ENCODE data around the gene GFER.
A peak's percentile ranks its signal among the peaks of the same experiment; 100 is the strongest.
"Not testable (repeated sequence)": the region's sequence is repeated elsewhere in the genome, so short reads cannot be mapped to it uniquely, and the experiment has no call there.

GFER gene

GRCh38 chr16:2006317-2006716 lies 22.3 kb downstream of the GFER start:
- DNase-seq (ENCODE audit: low spot score): no peak

- no peak for DNase-seq (ENCODE audit: low spot score)
These were observed 23.3 kb downstream of the GFER start for GRCh38 chr16:2007081-2007836.

- no peak for DNase-seq (ENCODE audit: low spot score)
These were observed 24.1 kb downstream of the GFER start for GRCh38 chr16:2008009-2008526.

GRCh38 chr16:2008631-2009163 lies 24.7 kb downstream of the GFER start:
- DNase-seq (ENCODE audit: low spot score): no peak

DNA sequence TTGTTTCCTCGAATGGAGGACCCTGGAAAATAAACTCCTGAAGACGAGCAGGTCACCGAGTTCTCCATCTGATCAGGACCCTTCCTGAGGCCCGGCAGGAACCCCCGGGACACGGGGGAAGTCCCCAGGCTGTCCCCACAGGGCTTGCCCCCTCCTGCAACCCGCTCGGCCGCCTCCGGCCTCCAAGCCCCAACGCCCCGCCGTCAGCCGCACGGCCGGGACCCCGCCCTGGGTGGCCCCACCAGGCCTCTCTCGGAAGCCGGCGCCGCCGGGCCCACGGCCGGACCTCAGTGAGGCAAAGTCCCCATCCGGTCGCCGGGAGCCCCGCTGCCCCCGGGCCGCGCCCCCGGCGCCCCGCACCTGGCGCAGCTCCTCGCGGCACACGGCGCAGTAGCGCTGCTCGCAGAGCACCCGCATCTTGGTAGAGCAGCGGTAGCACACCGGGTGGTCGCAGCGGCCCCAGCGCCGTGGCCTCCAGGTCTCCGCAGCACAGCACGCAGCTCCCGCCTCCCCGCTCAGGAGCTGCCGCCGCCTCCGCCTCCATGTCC lies 25.2 kb downstream of the GFER start:
- no peak for DNase-seq (ENCODE audit: low spot score)

DNA sequence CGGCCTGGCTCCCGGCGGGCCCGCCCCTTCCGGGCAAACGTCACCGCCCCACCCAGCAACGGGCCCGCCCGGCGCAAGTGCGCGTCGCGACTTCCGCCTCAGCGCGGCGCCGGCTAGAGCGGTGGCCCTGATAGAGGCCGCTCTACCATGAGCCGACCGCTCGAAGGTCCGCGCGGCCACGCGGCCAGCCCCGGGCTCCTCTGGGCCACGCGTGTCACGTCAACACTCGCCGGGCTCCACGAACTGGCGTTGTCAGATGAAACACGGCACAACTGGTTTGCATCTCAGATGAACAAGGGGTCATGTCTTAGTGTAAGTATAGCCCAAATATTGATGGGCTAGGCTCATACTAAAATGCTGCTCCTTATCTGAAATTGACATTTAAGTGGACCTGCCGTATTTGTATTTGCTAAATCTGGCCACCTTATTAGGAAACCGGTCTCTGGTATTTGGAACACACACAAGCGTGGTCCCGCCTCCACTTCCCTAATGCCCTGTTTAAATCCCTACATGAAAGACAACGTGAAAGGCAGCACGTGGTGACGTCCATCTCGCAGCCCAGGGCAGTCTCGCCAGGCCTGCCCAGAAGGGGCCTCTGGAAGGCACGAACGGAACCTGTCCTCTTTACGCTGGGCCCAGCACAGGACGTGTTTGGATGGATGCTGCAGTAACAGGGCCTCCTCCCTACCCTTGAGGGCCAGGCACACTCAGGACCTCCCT lies 26.0 kb downstream of the GFER start, which contains the start of gene ZNF598:
Gene ZNF598, minus strand, starts transcription at position 31 of the 720 bp plus-strand sequence.
- DNase-seq (ENCODE audit: low spot score): peak; percentile 89

- not testable (repeated sequence) for DNase-seq (ENCODE audit: low spot score)
These were observed 27.7 kb downstream of the GFER start for GRCh38 chr16:2011726-2012125.

DNA sequence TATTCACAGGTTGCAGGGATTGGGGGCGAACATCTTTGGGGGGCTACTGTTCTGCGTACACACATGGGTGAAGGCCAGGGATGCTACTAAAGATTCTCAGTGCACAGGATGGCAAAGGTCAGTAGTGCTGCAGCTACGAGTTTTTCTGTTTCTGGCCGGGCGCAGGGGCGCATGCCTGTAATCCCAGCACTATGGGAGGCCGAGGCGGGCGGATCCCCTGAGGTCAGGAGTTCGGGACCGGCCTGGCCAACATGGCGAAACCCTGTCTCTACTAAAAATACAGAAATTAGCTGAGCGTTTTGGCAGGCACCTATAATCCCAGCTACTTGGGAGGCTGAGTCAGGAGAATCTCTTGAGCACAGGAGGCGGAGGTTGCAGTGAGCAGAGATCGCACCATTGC lies 29.5 kb downstream of the GFER start:
- no peak for DNase-seq (ENCODE audit: low spot score)

- DNase-seq (ENCODE audit: low spot score): no peak
These were observed 31.3 kb downstream of the GFER start for GRCh38 chr16:2015117-2015946.

GRCh38 chr16:2015947-2016208 lies 31.9 kb downstream of the GFER start:
- no peak for DNase-seq (ENCODE audit: low spot score)

GRCh38 chr16:2016407-2016922 lies 32.5 kb downstream of the GFER start:
- DNase-seq (ENCODE audit: low spot score): no peak

- no peak for DNase-seq (ENCODE audit: low spot score)
These were observed 35.5 kb downstream of the GFER start, which contains the start of gene NPW for GRCh38 chr16:2019518-2019920. NPW (plus strand) TSS chr16:2019785.

GRCh38 chr16:2019921-2020831 lies 36.2 kb downstream of the GFER start:
- no peak for DNase-seq (ENCODE audit: low spot score)

DNA sequence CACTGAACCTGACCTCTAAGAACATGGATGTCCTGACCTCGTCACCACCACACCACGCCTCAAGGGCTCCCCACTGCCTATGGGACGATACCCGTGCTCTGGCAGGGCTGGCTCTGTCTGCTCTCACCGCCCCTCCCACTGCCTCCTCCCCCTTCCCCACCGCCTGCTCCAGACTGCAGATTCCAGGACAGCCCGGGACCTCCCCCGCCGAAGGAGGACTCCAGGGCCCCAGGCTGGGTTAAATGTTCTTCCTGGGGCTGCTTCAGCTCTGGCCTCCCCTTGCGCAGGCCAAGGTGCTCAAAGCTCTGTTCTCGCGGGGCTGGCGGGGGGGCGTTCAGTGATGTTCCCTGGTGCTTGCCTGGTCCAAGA lies 38.7 kb downstream of the GFER start:
- DNase-seq (ENCODE audit: low spot score): no peak

DNA sequence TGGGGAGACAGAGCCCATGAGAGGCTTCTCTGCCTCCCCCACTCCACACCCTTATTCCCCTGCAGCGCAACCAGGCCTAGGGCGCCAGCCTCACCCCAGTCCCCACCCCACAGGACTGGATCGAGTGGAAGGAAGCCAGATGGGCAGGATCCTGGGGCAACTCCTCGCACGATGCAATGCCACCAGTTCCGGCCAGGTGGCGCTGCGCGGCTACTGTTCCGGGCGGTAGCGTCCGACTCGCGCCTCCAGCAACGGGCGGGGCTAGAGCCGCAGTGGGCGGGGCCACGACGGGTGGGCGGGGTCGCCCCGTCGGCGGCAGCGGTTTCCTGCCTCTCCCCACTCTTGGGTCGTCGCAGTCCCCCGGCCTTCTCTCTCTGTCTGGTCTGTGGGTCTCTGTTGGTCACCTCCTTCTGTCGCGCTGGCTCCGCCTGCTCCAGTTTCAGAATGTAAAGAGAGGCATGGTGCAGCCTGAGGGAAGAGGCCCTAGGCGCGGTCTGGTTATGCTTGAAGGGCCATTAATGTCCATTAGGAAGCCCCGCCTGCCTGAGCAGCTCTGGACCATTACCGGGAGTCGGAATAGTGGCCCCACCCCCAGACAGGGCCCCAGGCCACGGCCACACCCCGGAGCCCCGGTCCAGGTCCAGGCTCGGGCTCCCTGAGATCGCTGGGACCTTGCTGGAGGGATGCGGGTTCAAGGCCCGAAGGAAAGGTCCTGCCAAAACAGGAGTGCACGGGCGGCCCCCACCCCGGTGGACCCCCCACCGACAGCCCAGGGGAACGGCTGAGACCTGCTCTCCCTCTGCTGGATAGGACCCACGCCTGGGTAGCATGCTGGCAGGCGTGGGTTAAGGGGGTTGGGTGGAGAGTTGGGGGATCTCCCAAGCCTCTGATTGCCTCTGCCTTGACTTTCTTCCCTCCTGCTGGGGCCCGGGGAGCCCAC lies 39.4 kb downstream of the GFER start:
- DNase-seq (ENCODE audit: low spot score): peak; percentile 96

DNA sequence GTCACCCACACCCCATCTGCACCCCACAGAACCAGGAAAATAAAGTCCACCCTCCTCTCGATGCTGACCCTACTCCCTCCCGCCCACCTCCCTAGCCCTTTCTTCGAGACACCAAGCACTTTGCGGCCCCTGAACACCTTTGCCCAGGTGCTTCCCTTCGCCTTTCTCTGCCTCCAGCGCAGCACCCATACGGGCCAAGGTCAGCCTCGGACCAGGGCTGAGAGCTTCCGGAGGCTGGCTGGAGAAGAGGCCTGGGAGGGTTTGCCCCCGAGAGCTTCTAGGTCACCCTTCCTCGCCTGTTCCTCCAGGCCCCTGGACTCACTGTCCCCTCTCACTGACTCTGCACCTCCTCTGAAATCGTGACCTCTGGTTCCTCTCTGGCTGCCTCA lies 40.0 kb downstream of the GFER start:
- DNase-seq (ENCODE audit: low spot score): no peak

- no peak for DNase-seq (ENCODE audit: low spot score)
These were observed 41.3 kb downstream of the GFER start for GRCh38 chr16:2025251-2025650.

DNA sequence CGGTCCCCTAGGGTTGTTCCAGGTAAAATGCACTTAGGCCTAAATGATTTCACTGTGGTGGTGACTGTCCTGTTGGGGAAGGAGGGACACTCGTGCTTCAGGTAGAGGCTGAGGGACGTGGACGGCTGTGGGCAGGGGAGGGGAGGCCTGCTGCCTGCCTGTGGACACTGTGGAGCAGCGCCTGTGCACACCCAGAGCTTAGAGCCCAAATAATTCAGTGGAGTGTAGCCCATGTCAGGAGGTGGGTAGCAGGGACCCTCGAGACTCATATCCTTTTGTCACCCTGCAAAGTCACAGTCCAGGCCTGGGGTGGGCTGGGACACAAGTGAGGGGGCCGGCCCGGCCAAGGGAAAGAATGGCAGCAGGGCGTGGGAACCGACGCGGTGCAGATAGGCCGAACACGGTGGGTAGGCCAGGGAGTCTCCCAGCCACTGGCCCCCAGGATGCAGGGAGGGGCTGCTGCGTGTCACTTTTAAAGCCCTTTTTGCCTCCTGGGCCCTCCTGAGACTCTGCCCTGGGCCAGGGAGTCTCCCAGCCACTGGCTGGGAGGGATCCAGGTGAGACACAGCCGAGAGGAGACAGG lies 42.0 kb downstream of the GFER start:
- no peak for DNase-seq (ENCODE audit: low spot score)

DNA sequence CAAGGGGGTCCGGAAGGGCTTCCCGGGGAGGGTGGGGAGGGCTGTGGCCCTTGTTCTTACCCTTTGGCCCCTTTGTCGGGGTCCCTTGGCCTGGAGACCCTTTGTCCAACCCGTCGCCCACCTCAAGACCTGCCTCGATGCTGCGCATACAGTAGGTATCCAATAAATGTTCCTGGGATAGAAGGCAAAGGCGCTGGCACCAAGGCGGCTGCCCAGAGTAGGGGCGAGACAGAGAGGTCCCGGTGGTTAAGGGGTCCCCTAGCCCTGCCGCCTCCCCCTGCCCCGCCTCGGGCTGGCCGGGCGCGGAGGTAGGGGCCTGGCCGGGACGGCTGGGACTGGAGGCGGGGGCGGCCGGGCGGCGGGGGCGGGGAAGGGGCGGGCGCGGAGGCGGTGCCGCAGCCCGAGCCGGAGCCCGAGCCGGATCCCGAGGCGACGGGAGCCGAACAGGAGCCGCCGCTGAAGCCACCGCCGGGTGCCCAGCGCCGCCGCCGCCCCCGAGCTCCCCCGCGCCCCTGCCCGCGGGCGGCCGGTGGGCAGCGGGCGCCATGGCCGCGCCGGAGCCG lies 42.5 kb downstream of the GFER start, which contains the start of gene NHERF2:
Gene NHERF2, plus strand, starts transcription at position 442 of the 563 bp plus-strand sequence. Its CDS starts 104 bp downstream, at position 546.
- no peak for DNase-seq (ENCODE audit: low spot score)
